MM.1S (cell line): Measurements from ENCODE around the gene FCGR3A.
"Not testable (repeated sequence)": the region's sequence is repeated elsewhere in the genome, so short reads cannot be mapped to it uniquely, and the experiment has no call there.

Experiments used
- EZH2 ChIP-seq: fragments of 300-600 bp; sonication (generic); optimal IDR thresholded peaks from 2 replicates; pipeline ENCODE3; 2017; ENCODE audit warnings: low read depth, mild to moderate bottlenecking, antibody characterized with exemption, low read length, mixed read lengths
- EZH2phosphoT487 ChIP-seq: fragments of 300-600 bp; sonication (generic); IDR thresholded peaks from 2 replicates; pipeline ENCODE4 v1.6.1; 2018; ENCODE audit warnings: antibody characterized with exemption, low read length
- TF ChIP-seq, protein P1 (sequence below): fragments of 300-600 bp; sonication (generic); IDR thresholded peaks from 2 replicates; pipeline ENCODE4 v1.5.1; 2016; ENCODE audit warnings: antibody characterized with exemption, low read length, mixed read lengths

DNA sequence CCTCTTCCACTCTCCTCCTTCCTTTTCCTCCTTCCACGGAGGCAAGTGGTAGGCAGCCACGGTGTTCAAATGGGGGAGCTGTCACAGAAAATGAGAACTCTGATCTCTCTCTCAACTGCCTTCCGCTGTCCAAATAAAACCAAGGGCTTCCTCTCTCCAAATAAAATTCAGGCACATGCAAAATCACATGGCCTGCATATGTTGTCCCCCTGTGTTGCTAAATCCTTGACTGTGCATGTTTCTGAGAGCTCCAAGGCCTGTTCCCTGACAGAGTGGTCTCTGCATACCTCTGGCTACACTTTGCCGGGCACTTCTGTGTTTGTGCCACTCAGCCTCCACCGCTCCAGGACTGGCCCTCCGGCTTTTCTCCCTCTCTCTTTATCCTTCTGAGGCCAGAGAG lies 39.0 kb upstream of the FCGR3A start:
- TF ChIP-seq, protein P1, sequence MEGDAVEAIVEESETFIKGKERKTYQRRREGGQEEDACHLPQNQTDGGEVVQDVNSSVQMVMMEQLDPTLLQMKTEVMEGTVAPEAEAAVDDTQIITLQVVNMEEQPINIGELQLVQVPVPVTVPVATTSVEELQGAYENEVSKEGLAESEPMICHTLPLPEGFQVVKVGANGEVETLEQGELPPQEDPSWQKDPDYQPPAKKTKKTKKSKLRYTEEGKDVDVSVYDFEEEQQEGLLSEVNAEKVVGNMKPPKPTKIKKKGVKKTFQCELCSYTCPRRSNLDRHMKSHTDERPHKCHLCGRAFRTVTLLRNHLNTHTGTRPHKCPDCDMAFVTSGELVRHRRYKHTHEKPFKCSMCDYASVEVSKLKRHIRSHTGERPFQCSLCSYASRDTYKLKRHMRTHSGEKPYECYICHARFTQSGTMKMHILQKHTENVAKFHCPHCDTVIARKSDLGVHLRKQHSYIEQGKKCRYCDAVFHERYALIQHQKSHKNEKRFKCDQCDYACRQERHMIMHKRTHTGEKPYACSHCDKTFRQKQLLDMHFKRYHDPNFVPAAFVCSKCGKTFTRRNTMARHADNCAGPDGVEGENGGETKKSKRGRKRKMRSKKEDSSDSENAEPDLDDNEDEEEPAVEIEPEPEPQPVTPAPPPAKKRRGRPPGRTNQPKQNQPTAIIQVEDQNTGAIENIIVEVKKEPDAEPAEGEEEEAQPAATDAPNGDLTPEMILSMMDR: not testable (repeated sequence)
- not testable (repeated sequence) for TF ChIP-seq EZH2, EZH2phosphoT487
